Medulla oblongata (tissue), 1 donor: Measurements from ENCODE around the gene NAT10.
"Not testable (repeated sequence)": the region's sequence is repeated elsewhere in the genome, so short reads cannot be mapped to it uniquely, and the experiment has no call there.

ENCODE experiments used
- DNase-seq: peaks from one replicate; pipeline ENCODE4 v3.0.0-alpha.2; 2015; ENCODE audit errors: extremely low spot score

The NAT10 gene

GRCh38 chr11:34105079-34105956, at the start of gene NAT10:
Gene NAT10, plus strand, starts transcription at chr11:34105629. Its CDS starts 2,597 bp downstream, at chr11:34108226.
- peak; percentile 97 for DNase-seq

GRCh38 chr11:34056672-34057071, 48.8 kb upstream of the NAT10 start:
- no peak for DNase-seq

GRCh38 chr11:34063061-34063795, 42.2 kb upstream of the NAT10 start:
- DNase-seq, result no peak

- DNase-seq, result no peak
Observed at GRCh38 chr11:34064291-34064690, 41.1 kb upstream of the NAT10 start.

- DNase-seq, result no peak
Observed at GRCh38 chr11:34065505-34066203, 39.8 kb upstream of the NAT10 start.

- DNase-seq, result not testable (repeated sequence)
Observed at GRCh38 chr11:34066766-34067165, 38.7 kb upstream of the NAT10 start.

GRCh38 chr11:34067383-34068065, 37.9 kb upstream of the NAT10 start:
- no peak for DNase-seq

GRCh38 chr11:34068111-34068510, 37.3 kb upstream of the NAT10 start:
- DNase-seq, result no peak

- not testable (repeated sequence) for DNase-seq
Observed at GRCh38 chr11:34071306-34071705, 34.1 kb upstream of the NAT10 start.

GRCh38 chr11:34072041-34072440, 33.4 kb upstream of the NAT10 start:
- no peak for DNase-seq

GRCh38 chr11:34072832-34073231, 32.6 kb upstream of the NAT10 start:
- no peak for DNase-seq

- DNase-seq, result no peak
Observed at GRCh38 chr11:34074391-34074790, 31.0 kb upstream of the NAT10 start.

GRCh38 chr11:34075178-34075820, 30.1 kb upstream of the NAT10 start:
- DNase-seq, result peak; percentile 5

GRCh38 chr11:34080609-34081008, 24.8 kb upstream of the NAT10 start:
- DNase-seq, result no peak

- no peak for DNase-seq
Observed at GRCh38 chr11:34084637-34085036, 20.8 kb upstream of the NAT10 start.

GRCh38 chr11:34086554-34087283, 18.7 kb upstream of the NAT10 start:
- DNase-seq, result no peak

- no peak for DNase-seq
Observed at GRCh38 chr11:34091825-34092224, 13.6 kb upstream of the NAT10 start.

GRCh38 chr11:34094900-34095299, 10.5 kb upstream of the NAT10 start:
- DNase-seq, result not testable (repeated sequence)

- no peak for DNase-seq
Observed at GRCh38 chr11:34098813-34099212, 6.6 kb upstream of the NAT10 start.

- no peak for DNase-seq
Observed at GRCh38 chr11:34104680-34105078, 750 bp upstream of the NAT10 start.
